Glutamatergic neuron (in vitro differentiated cells): Measurements from ENCODE around the gene QSOX1. TPM values are rescaled to one million over a fixed set of nuclear protein-coding genes. Genes with fewer than 3 reads are reported as not detected.

Experiments
- DNase-seq: peaks from one replicate; pipeline ENCODE4 v3.0.0; 2022
- H3K27ac Mint-ChIP-seq: one replicate; pipeline ENCODE4 v1.8.0; 2020; ENCODE audit warnings: mild to moderate bottlenecking, mixed read lengths, inconsistent platforms; ENCODE audit not compliant: unreplicated experiment
- H3K27me3 Mint-ChIP-seq: one replicate; pipeline ENCODE4 v1.8.0; 2020; ENCODE audit warnings: mild to moderate bottlenecking, moderate library complexity, mixed read lengths, inconsistent platforms; ENCODE audit not compliant: unreplicated experiment
- H3K36me3 Mint-ChIP-seq: one replicate; pipeline ENCODE4 v1.8.0; 2020; ENCODE audit warnings: mild to moderate bottlenecking, mixed read lengths, inconsistent platforms; ENCODE audit not compliant: unreplicated experiment
- H3K4me1 Mint-ChIP-seq: one replicate; pipeline ENCODE4 v1.8.0; 2020; ENCODE audit warnings: mild to moderate bottlenecking, low read depth, mixed read lengths, inconsistent platforms; ENCODE audit not compliant: unreplicated experiment
- H3K4me3 Mint-ChIP-seq: one replicate; pipeline ENCODE4 v1.8.0; 2020; ENCODE audit warnings: mild to moderate bottlenecking, mixed read lengths, inconsistent platforms; ENCODE audit not compliant: unreplicated experiment
- H3K9me3 Mint-ChIP-seq: one replicate; pipeline ENCODE4 v1.8.0; 2020; ENCODE audit warnings: mild to moderate bottlenecking, moderate library complexity, mixed read lengths, inconsistent platforms; ENCODE audit not compliant: unreplicated experiment
- CTCF ChIP-seq: fragments of 200-600 bp; sonication (generic); IDR thresholded peaks from one replicate; pipeline ENCODE4 v1.5.0; 2021; ENCODE audit not compliant: partially characterized antibody, unreplicated experiment
- total RNA-seq: library from RNA; stranded (reverse); fragmentation: NEBNext Ultra II Directional; extraction: Animal tissue kit (Norgen Biotek cat#: 25700); gene quantifications from one replicate; pipeline ENCODE4 v1.2.1, GENCODE V29; 2021; ENCODE audit not compliant: unreplicated experiment

Gene QSOX1
- total RNA-seq, 1 donor from 2014 or later, result 46.1 TPM

DNA sequence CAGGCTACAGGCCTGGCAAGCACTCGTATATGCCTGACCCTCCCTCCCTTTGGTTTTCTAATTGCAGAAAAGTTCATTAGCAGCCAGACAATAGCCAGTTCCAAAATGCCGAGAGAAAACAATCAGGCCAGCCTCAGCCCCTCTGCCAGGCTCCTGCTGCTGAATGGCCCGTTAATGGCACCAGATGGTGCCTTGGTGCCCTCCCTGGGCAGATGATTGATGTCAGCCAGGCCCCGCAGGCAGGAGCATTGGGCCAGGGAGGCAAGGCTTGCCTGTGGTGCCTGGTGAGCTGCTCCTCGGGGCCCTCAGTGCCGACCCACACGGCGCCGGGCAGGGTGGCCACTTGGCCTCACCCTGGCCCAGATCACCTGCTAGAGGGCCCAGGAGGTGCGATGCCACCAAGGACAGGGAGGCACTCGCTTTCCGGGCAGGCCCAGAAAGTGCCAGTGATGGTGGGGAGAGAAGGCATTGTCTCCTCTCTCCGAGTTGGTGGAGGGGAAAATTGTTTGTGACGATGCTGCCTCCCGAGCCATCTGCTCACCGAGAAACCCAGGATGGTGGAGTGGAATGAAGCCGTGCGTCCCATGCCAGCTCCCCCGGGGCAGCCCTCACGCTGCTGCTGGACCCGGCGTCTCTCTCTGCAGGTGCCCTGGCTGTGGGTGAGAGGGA, 28.1 kb downstream of the QSOX1 start:
- Mint-ChIP-seq H3K27me3 (peaks cover 8% of the 10 kb centered on the region), H3K36me3 (no peaks in the 10 kb centered on the region), H3K9me3 (peaks cover 3% of the 10 kb centered on the region)

DNA sequence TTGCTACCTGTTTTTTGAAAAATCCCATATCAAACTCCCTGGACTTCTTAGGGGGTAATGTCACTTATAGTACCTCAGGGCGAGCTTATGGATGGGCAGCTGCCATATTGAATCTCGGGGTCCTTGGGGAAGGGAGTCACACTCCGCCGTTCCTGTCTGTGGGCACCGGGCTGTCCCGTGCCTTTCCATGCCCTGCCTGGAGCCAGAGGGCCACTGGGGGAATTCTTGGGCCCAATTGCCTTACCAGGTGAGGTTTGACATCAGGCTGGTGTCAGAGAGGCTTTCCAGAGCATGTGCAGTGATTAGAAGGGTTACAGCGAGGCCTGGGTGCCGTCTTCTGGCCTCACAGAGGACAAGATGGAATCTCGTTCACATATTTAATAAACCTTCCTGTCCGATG, 28.8 kb downstream of the QSOX1 start:
- Mint-ChIP-seq H3K27ac (no peak overlapping the region), H3K9me3 (peaks cover 4% of the 10 kb centered on the region), H3K36me3 (no peaks in the 10 kb centered on the region), H3K4me1 (peaks cover 15% of the 10 kb centered on the region), H3K4me3 (no peak overlapping the region), H3K27me3 (peaks cover 8% of the 10 kb centered on the region)
- DNase-seq, result no peak
- TF ChIP-seq CTCF, result no peak

More for the DNA sequence above, 28.1 kb downstream of the QSOX1 start:
- Mint-ChIP-seq H3K4me3 (no peak overlapping the region), H3K4me1 (peaks cover 18% of the 10 kb centered on the region), H3K27ac (peak overlapping the region; percentile 59)
- TF ChIP-seq CTCF, result no peak
- DNase-seq, result peak; percentile 13

DNA sequence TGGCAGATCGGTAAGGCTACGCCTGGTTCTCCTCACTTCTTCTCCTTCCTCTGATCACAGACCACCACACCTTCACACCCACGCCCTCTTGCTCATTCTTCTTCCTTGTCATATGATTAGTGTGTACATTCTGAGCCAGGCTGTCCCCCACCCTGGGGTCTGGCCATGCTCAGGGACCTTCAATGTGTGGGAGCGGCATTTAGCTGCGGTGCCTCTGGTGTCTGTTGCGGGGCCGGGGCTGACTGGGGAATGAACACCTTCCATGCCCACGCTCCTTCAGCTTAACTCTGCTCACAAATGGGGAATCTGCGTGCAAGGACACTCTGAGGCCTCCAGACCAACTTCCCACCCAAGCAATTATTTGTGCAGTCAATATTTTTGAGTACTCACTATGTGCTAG, 29.4 kb downstream of the QSOX1 start:
- Mint-ChIP-seq H3K27me3 (peaks cover 12% of the 10 kb centered on the region), H3K4me1 (peaks cover 17% of the 10 kb centered on the region), H3K36me3 (no peaks in the 10 kb centered on the region), H3K9me3 (peaks cover 3% of the 10 kb centered on the region), H3K27ac (no peak overlapping the region), H3K4me3 (no peak overlapping the region)
- TF ChIP-seq CTCF, result no peak
- DNase-seq, result no peak

- peaks cover 12% of the 10 kb centered on the region for H3K27me3 Mint-ChIP-seq
- H3K9me3 Mint-ChIP-seq, result peaks cover 5% of the 10 kb centered on the region
- peaks cover 4% of the 10 kb centered on the region for H3K36me3 Mint-ChIP-seq
- DNase-seq, result no peak
- no peak overlapping the region for H3K27ac Mint-ChIP-seq
- TF ChIP-seq CTCF, result no peak
- H3K4me1 Mint-ChIP-seq, result peaks cover 20% of the 10 kb centered on the region
- H3K4me3 Mint-ChIP-seq, result no peak overlapping the region
These were observed 30.6 kb downstream of the QSOX1 start for GRCh38 chr1:180185281-180185680.

DNA sequence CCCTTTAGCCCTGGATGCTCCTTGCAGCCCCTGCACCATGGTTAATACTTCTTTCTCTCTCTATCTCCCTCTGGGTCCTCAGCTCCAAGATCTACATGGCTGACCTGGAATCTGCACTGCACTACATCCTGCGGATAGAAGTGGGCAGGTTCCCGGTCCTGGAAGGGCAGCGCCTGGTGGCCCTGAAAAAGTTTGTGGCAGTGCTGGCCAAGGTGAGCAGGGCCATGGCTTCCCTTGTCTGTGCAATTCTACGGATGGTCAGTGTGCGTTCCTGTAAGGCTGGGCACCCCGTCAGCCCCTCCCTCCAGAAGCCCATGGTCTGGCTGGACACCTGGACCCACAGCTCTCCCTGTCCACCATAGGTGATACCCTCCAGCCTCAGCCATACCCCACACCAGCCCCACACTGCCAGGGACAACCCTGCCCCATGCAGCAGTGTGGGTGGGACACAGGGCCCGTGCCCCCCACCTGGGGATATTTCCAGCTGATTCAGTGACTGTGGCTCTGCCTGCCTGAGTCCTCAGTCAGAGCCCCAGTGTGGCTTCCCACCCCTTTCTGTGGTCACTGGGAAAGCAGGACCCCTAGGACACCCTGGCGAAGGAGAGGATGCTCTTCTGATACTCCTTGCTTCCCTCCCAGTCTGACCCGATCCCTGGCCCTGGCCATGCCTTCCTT, 31.4 kb downstream of the QSOX1 start:
- Mint-ChIP-seq H3K36me3 (peaks cover 8% of the 10 kb centered on the region), H3K27ac (no peak overlapping the region), H3K27me3 (peaks cover 12% of the 10 kb centered on the region), H3K4me3 (no peak overlapping the region), H3K4me1 (peaks cover 20% of the 10 kb centered on the region), H3K9me3 (peaks cover 5% of the 10 kb centered on the region)
- TF ChIP-seq CTCF, result no peak
- no peak for DNase-seq
